22Rv1 (cell line): ENCODE data around the gene SBNO2.

Experiments used
- CTCF ChIP-seq: fragments of 450-650 bp; IDR thresholded peaks from 2 replicates; pipeline ENCODE4 v1.5.1; 2017; ENCODE audit warnings: mild to moderate bottlenecking
- ZFX ChIP-seq: fragments of 450-650 bp; IDR thresholded peaks from 2 replicates; pipeline ENCODE4 v1.6.1; 2017; ENCODE audit warnings: antibody characterized with exemption, borderline replicate concordance

GRCh38 chr19:1072371-1073015 is 101.6 kb downstream of the SBNO2 start:
- TF ChIP-seq CTCF (no peak), ZFX (no peak)
